Lower leg skin (tissue), 3 donors: ENCODE results near the gene CYP11A1.

Source experiments
- POLR2A ChIP-seq, 2 donors: fragments of 450-650 bp; IDR thresholded peaks; one replicate each; pipeline ENCODE4 v1.6.1; 2016 to 2017; ENCODE audit warnings: antibody characterized with exemption in 2 of 2, mild to moderate bottlenecking in 1 of 2, moderate library complexity in 1 of 2
- TF ChIP-seq, protein P1 (sequence below), 3 donors: fragments of 450-650 bp; IDR thresholded peaks; one replicate each; pipeline ENCODE4 v1.5.1; 2016; ENCODE audit warnings: antibody characterized with exemption in 3 of 3, mild to moderate bottlenecking in 3 of 3, moderate library complexity in 2 of 3

DNA sequence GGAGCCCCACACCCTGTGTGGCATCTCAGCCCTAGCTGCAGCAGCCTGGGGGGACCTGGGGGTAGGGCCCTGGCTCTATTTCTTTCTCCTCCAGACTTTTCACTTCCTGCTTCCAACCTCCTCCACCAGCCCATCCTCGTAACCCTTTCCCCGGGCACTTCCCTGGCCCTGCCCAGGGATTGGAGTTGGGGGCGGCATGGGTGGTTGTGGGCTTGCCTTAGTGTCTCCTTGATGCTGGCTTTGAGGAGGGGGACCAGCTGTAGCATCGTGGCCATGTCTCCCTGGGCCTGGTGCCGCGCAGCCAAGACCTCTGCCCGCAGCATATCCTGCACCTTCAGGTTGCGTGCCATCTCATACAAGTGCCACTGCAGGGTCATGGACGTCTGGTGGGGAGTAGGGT is 28.1 kb downstream of the CYP11A1 start:
- TF ChIP-seq, protein P1, sequence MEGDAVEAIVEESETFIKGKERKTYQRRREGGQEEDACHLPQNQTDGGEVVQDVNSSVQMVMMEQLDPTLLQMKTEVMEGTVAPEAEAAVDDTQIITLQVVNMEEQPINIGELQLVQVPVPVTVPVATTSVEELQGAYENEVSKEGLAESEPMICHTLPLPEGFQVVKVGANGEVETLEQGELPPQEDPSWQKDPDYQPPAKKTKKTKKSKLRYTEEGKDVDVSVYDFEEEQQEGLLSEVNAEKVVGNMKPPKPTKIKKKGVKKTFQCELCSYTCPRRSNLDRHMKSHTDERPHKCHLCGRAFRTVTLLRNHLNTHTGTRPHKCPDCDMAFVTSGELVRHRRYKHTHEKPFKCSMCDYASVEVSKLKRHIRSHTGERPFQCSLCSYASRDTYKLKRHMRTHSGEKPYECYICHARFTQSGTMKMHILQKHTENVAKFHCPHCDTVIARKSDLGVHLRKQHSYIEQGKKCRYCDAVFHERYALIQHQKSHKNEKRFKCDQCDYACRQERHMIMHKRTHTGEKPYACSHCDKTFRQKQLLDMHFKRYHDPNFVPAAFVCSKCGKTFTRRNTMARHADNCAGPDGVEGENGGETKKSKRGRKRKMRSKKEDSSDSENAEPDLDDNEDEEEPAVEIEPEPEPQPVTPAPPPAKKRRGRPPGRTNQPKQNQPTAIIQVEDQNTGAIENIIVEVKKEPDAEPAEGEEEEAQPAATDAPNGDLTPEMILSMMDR (IDR thresholded peaks at IDR 0.05): no peak
- TF ChIP-seq POLR2A (IDR thresholded peaks at IDR 0.05): no peak
